NCI-H146 treated with DMSO at 0.1 percent for 48 hours (cell line): Measurements from ENCODE around the gene FAM20A.
"Not testable (repeated sequence)": the region's sequence is repeated elsewhere in the genome, so short reads cannot be mapped to it uniquely, and the experiment has no call there.

ENCODE experiments used
- DNase-seq: peaks from one replicate; lab custom pipeline; 2025; ENCODE audit not compliant: unreplicated experiment; lab: John Stamatoyannopoulos, UW

The FAM20A gene

DNA sequence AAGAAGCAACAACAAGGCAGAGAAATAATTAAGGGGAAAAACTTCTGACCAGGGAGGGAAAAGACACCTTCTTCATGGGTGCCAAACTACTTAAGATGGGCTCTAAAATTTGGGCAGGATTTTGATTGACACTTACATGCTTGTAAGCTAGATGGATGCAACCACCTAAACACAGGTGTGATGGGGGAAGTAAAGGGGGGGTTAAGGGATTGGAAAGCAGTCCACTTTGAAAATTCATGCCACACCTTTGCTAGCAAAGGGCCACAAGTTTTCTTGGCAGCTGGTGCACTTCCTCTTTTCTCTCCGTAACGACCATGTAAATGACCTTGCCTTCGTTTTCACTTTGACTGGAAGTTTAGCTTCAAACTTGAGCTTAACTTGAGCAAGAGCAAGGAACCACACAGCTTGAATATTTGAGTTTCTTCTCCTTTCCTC is 103.3 kb downstream of the FAM20A start:
- DNase-seq, result no peak

DNA sequence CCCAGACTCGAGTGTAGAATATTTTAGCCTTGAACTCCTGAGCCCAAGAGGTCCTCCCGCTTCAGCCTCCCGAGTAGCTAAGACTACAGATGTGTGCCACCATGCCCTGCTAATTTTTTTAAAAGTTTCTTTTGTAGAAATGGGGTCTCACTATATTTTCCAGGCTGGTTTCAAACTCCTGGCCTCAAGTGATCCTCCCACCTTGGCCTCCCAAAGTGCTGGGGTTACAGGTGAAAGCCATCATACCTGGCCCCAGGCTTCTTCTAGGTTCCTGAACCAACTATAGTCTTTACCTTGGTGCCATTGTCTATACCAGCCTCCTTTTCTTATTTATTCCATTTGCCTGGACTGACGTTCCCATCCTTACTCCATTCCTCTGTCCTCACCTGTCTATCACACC is 106.1 kb downstream of the FAM20A start:
- no peak for DNase-seq

DNA sequence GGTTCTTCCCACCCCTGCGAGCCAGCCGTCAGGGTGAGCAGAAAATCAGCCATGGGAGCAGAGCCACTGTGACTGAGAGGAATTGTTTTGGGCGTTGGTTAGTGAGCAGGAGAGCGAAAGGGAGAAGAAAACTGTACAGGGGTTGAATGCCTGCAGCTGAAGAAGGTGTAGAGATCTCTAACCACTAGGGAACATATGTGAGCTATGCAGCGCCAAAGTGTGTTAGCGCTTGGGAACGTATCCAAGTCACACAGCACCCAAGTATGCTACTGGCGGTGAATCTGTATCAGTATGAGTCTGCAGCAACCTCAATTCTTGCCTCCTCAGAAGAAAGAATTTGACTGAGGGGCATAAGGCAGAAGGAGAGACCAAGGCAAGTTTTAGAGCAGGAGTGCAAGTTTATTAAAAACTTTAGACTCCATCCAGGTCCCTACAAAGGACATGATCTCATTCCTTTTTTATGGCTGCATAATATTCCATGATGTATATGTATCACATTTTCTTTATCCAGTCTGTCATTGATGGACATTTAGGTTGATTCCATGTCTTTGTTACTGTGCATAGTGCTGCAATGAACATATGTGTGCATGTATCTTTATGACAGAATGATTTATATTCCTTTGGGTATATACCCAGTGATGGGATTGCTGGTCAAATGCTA is 108.6 kb downstream of the FAM20A start:
- not testable (repeated sequence) for DNase-seq

DNA sequence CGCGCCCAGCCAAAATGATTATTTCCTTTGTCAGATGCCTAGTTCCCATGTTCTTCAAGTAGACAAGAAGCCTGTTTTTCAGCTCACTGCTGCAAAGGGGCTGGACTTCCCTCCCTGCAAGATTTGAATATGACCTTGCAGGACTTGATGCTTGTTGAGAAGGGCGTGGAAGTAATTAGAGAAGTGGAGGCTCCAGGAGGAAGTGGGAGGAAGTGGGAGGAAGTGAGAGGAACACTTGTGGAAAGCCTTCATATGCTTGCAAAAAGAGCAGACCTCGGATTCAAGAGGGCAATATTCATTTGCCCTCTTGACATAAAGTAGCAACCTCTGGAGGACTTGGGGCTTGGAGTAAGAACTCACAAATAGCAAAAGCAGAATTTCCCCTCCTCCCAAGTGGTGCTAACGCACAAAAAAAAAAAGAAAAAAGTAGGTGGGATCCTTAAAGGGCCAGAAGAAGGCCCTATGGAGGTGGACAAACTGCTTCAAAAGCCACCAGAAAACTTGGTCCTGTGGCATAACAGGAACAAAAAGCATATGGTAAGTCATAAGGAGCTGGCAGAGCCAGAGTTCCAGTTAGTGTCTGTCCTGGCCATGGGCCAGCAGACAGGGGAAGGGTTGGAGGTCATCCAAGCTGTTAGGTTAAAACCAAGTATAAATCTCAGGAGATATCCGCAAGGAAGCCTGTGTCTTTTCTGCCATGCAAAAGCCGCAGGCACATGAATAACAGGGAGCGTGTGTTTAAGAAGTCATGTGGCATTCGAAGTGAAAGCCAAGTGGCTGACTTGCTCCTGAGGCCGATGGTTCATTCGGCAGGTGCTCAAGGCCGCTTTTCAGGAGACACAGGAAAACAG is 109.6 kb downstream of the FAM20A start:
- DNase-seq, result no peak

DNA sequence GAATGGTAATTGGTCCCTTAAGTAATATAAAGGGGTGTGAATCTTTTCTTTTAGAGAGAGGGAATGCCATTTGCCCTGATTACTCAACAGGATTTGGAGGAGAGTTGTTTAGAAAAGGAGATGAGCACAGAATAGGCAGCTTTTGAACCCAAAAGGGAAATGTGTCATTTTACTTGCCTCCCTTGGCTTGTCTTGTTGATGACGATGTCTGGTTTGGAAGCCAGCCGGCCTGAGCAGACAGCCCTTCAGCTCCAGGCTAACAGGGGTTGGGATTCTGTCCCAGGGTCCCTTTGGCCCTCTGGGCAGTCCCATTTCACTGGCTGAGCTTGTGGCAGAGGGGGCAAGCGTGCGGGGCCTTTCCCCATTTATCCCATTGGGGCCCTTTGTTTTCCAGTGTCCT is 111.2 kb downstream of the FAM20A start:
- DNase-seq, result no peak
